ENCODE measurements around the gene PALM. TPM values are rescaled to one million over a fixed set of nuclear protein-coding genes. Genes with fewer than 3 reads are reported as not detected.
"Not testable (repeated sequence)": the region's sequence is repeated elsewhere in the genome, so short reads cannot be mapped to it uniquely, and the experiment has no call there.

Gene PALM
- polyA plus RNA-seq, 1 donor from 2014 or later, result 74.8 TPM

DNA sequence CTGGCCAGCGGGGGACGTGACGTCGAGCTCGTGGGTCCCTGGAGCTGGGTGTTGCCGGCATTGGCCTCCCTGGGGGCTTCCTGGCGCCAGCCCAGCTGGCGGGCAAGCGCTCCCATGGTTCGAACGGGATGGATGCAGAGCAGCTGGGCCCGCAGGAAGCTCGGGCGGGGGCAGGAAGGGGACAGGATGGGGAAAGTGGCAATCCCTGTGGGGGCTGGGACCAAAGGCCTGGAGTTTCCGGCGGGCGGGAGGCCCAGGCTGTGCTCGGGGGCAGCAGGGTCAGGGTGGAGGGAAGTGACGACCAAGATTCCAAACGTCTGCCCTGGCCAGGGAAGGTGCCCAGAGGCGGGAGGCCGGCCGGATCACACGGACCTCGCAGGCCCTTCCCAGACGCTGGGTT, 19.3 kb downstream of the PALM start:
- no peak overlapping the region for H3K4me2 ChIP-seq (ENCODE audit: low read length)

DNA sequence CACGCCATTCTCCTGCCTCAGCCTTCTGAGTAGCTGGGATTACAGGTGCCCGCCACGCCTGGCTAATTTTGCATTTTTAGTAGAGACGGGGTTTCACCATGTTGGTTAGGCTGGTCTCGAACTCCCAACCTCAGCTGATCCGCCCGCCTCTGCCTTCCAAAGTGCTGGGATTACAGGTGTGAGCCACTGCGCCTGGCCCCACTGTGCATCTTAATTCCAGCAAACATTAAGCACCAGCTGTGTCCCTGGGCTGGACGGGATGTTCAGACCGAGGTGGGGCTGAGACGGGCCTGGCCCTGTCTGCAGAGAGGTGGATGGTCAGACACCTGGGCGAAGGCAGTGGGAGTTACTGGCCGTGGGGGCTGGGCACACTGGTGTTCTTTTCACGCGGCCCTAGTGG, 20.8 kb downstream of the PALM start:
- not testable (repeated sequence) for H4K20me1 ChIP-seq (ENCODE audit: insufficient read depth); H3K9ac ChIP-seq (ENCODE audit: low read length); H3K27me3 ChIP-seq (ENCODE audit: insufficient read depth, low read depth, low read length); H3K4me3 ChIP-seq (ENCODE audit: low read length); H3K27ac ChIP-seq (ENCODE audit: low read length); H3K4me2 ChIP-seq (ENCODE audit: low read length); H2AFZ ChIP-seq (ENCODE audit: low read depth, low read length); H3K9me2 ChIP-seq (ENCODE audit: insufficient read depth, low read length); H3F3A ChIP-seq (ENCODE audit: insufficient read depth, low read length, poor library complexity, severe bottlenecking); H3K79me2 ChIP-seq (replicated peaks; ENCODE audit: insufficient read depth, low read length); H3K9me3 ChIP-seq (ENCODE audit: low read length); H3K36me3 ChIP-seq (ENCODE audit: insufficient read depth, low read length)

More for the DNA sequence above, 19.3 kb downstream of the PALM start:
- no peaks in the 10 kb centered on the region for H4K20me1 ChIP-seq (ENCODE audit: insufficient read depth)
- H3K36me3 ChIP-seq (ENCODE audit: insufficient read depth, low read length), result no peaks in the 10 kb centered on the region
- H3K9ac ChIP-seq (ENCODE audit: low read length), result no peak overlapping the region
- H3K79me2 ChIP-seq (replicated peaks; ENCODE audit: insufficient read depth, low read length), result peaks cover 8% of the 10 kb centered on the region
- H2AFZ ChIP-seq (ENCODE audit: low read depth, low read length), result no peak overlapping the region
- H3K9me3 ChIP-seq (ENCODE audit: low read length), result no peaks in the 10 kb centered on the region
- H3K4me3 ChIP-seq (ENCODE audit: low read length), result no peak overlapping the region
- TF ChIP-seq TAF1 (IDR thresholded peaks at IDR 0.05; ENCODE audit: low read depth) (no peak), POLR2AphosphoS5 (IDR thresholded peaks at IDR 0.05) (no peak), MXI1 (conservative IDR thresholded peaks at IDR 0.05; ENCODE audit: poor library complexity, severe bottlenecking) (no peak), RAD21 (conservative IDR thresholded peaks at IDR 0.05) (no peak), EP300 (conservative IDR thresholded peaks at IDR 0.05; ENCODE audit: poor library complexity, severe bottlenecking) (no peak), EZH2 (IDR thresholded peaks at IDR 0.05; ENCODE audit: borderline replicate concordance, insufficient read depth, low read length, poor library complexity, severe bottlenecking) (no peak), REST (IDR thresholded peaks at IDR 0.05; ENCODE audit: borderline replicate concordance) (no peak)
- TF ChIP-seq, protein P1, sequence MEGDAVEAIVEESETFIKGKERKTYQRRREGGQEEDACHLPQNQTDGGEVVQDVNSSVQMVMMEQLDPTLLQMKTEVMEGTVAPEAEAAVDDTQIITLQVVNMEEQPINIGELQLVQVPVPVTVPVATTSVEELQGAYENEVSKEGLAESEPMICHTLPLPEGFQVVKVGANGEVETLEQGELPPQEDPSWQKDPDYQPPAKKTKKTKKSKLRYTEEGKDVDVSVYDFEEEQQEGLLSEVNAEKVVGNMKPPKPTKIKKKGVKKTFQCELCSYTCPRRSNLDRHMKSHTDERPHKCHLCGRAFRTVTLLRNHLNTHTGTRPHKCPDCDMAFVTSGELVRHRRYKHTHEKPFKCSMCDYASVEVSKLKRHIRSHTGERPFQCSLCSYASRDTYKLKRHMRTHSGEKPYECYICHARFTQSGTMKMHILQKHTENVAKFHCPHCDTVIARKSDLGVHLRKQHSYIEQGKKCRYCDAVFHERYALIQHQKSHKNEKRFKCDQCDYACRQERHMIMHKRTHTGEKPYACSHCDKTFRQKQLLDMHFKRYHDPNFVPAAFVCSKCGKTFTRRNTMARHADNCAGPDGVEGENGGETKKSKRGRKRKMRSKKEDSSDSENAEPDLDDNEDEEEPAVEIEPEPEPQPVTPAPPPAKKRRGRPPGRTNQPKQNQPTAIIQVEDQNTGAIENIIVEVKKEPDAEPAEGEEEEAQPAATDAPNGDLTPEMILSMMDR (IDR thresholded peaks at IDR 0.05; ENCODE audit: poor library complexity, severe bottlenecking), result no peak
- H3F3A ChIP-seq (ENCODE audit: insufficient read depth, low read length, poor library complexity, severe bottlenecking), result no peaks in the 10 kb centered on the region
- no peaks in the 10 kb centered on the region for H3K27me3 ChIP-seq (ENCODE audit: insufficient read depth, low read depth, low read length)
- no peak overlapping the region for H3K27ac ChIP-seq (ENCODE audit: low read length)
- H3K9me2 ChIP-seq (ENCODE audit: insufficient read depth, low read length), result no peaks in the 10 kb centered on the region

GRCh38 chr19:729965-730668, 21.4 kb downstream of the PALM start:
- Histone ChIP-seq H3K27ac (ENCODE audit: low read length) (no peak overlapping the region), H3K27me3 (ENCODE audit: insufficient read depth, low read depth, low read length) (no peaks in the 10 kb centered on the region), H3F3A (ENCODE audit: insufficient read depth, low read length, poor library complexity, severe bottlenecking) (no peaks in the 10 kb centered on the region), H3K9me3 (ENCODE audit: low read length) (no peaks in the 10 kb centered on the region), H3K4me2 (ENCODE audit: low read length) (no peak overlapping the region), H2AFZ (ENCODE audit: low read depth, low read length) (no peak overlapping the region), H3K36me3 (ENCODE audit: insufficient read depth, low read length) (peaks cover 3% of the 10 kb centered on the region), H3K79me2 (replicated peaks; ENCODE audit: insufficient read depth, low read length) (no peaks in the 10 kb centered on the region), H4K20me1 (ENCODE audit: insufficient read depth) (no peaks in the 10 kb centered on the region), H3K9ac (ENCODE audit: low read length) (no peak overlapping the region), H3K4me3 (ENCODE audit: low read length) (no peak overlapping the region), H3K9me2 (ENCODE audit: insufficient read depth, low read length) (no peaks in the 10 kb centered on the region)
- TF ChIP-seq SMC3 (conservative IDR thresholded peaks at IDR 0.05; ENCODE audit: poor library complexity) (no peak), POLR2AphosphoS5 (IDR thresholded peaks at IDR 0.05) (no peak), MXI1 (conservative IDR thresholded peaks at IDR 0.05; ENCODE audit: poor library complexity, severe bottlenecking) (no peak), REST (IDR thresholded peaks at IDR 0.05; ENCODE audit: borderline replicate concordance) (no peak), EZH2 (IDR thresholded peaks at IDR 0.05; ENCODE audit: borderline replicate concordance, insufficient read depth, low read length, poor library complexity, severe bottlenecking) (no peak), RAD21 (conservative IDR thresholded peaks at IDR 0.05) (no peak), EP300 (conservative IDR thresholded peaks at IDR 0.05; ENCODE audit: poor library complexity, severe bottlenecking) (no peak), TAF1 (IDR thresholded peaks at IDR 0.05; ENCODE audit: low read depth) (no peak)
- TF ChIP-seq, protein P1 (IDR thresholded peaks at IDR 0.05; ENCODE audit: poor library complexity, severe bottlenecking), result no peak
